ENCODE data around the gene DNAJC11.
A peak's percentile ranks its signal among the peaks of the same experiment; 100 is the strongest.

GRCh38 chr1:6743189-6744101 lies 41.8 kb upstream of the DNAJC11 start:
- TF ChIP-seq SIN3A (IDR thresholded peaks at IDR 0.05; ENCODE audit: borderline replicate concordance, low read depth, low read length) (no peak), CTCF (IDR thresholded peaks at IDR 0.05) (no peak), MAX (IDR thresholded peaks at IDR 0.05; ENCODE audit: low read depth) (peak; percentile 47; the same call in 1 of the 2 replicates), TAF1 (IDR thresholded peaks at IDR 0.05; ENCODE audit: borderline replicate concordance, low read depth, low read length) (peak; percentile 33; the same call in 1 of the 2 replicates), YY1 (IDR thresholded peaks at IDR 0.05; ENCODE audit: low read depth) (no peak), ZBTB33 (IDR thresholded peaks at IDR 0.05; ENCODE audit: borderline replicate concordance, low read depth) (no peak), REST (IDR thresholded peaks at IDR 0.05; ENCODE audit: low read depth, low read length) (no peak), USF2 (IDR thresholded peaks at IDR 0.05; ENCODE audit: borderline replicate concordance, low read depth, low read length) (no peak), NFIC (IDR thresholded peaks at IDR 0.05; ENCODE audit: borderline replicate concordance) (peak; percentile 60; the same call in 1 of the 2 replicates), RCOR1 (IDR thresholded peaks at IDR 0.05; ENCODE audit: low read length) (no peak), RFX5 (IDR thresholded peaks at IDR 0.05; ENCODE audit: low read length) (no peak)

Measured in SK-N-SH (cell line).